AG09309 (cell line): ENCODE results near the gene CALHM6.

Source experiments
- DNase-seq: peaks from one replicate; pipeline ENCODE4 v3.0.0-alpha.2; 2010; ENCODE audit warnings: low read depth
- H3K4me3 ChIP-seq: 2 replicates; pipeline ENCODE4 v1.5.1; 2011; ENCODE audit warnings: mild to moderate bottlenecking, low read depth, low read length, moderate library complexity; ENCODE audit not compliant: control insufficient read depth
- CTCF ChIP-seq: IDR thresholded peaks from 2 replicates; pipeline ENCODE4 v1.5.1; 2011; ENCODE audit warnings: mild to moderate bottlenecking, low read depth, low read length, inconsistent platforms; ENCODE audit not compliant: insufficient read depth, control insufficient read depth; ENCODE audit errors: missing control alignments

The CALHM6 gene

GRCh38 chr6:116449565-116449964 lies 11.6 kb upstream of the CALHM6 start:
- DNase-seq, result no peak
- no peak overlapping the region for H3K4me3 ChIP-seq
- TF ChIP-seq CTCF, result no peak

GRCh38 chr6:116450185-116450710 lies 10.9 kb upstream of the CALHM6 start:
- no peak overlapping the region for H3K4me3 ChIP-seq
- no peak for TF ChIP-seq CTCF
- no peak for DNase-seq

- no peak for TF ChIP-seq CTCF
- DNase-seq, result no peak
- H3K4me3 ChIP-seq, result no peak overlapping the region
These were observed 10.1 kb upstream of the CALHM6 start for GRCh38 chr6:116450769-116451740.

GRCh38 chr6:116451916-116452315 lies 9.3 kb upstream of the CALHM6 start:
- no peak for DNase-seq
- no peak overlapping the region for H3K4me3 ChIP-seq
- TF ChIP-seq CTCF, result no peak

- TF ChIP-seq CTCF, result no peak
- no peak for DNase-seq
- H3K4me3 ChIP-seq, result no peak overlapping the region
These were observed 8.6 kb upstream of the CALHM6 start for GRCh38 chr6:116452531-116452930.

GRCh38 chr6:116456106-116456505 lies 5.1 kb upstream of the CALHM6 start:
- no peak overlapping the region for H3K4me3 ChIP-seq
- TF ChIP-seq CTCF, result no peak
- no peak for DNase-seq

- DNase-seq, result no peak
- no peak overlapping the region for H3K4me3 ChIP-seq
- no peak for TF ChIP-seq CTCF
These were observed 4.2 kb upstream of the CALHM6 start for GRCh38 chr6:116456927-116457326.
